ENCODE results near the gene IL17B.

DNA sequence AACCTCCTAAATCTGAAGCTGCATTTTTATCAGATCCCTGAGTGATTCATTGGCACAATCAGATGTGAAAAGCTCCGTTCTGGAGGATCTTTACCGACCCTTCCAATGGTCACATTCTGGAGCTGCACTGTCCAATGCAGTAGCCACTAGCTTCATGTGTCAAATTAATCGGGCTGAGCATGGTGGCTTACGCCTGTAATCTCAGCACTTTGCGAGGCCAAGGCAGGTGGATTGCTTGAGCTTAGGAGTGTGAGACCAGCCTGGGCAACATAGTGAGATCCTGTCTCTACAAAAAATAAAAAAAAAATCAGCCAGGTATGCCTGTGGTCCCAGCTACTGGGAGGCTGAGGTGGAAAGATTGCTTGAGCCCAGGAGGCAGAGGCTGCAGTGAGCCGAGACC lies 3.7 kb downstream of the IL17B start:
- no peak for TF ChIP-seq EZH2 (IDR thresholded peaks at IDR 0.05; ENCODE audit: low read length)
- TF ChIP-seq, protein P1, sequence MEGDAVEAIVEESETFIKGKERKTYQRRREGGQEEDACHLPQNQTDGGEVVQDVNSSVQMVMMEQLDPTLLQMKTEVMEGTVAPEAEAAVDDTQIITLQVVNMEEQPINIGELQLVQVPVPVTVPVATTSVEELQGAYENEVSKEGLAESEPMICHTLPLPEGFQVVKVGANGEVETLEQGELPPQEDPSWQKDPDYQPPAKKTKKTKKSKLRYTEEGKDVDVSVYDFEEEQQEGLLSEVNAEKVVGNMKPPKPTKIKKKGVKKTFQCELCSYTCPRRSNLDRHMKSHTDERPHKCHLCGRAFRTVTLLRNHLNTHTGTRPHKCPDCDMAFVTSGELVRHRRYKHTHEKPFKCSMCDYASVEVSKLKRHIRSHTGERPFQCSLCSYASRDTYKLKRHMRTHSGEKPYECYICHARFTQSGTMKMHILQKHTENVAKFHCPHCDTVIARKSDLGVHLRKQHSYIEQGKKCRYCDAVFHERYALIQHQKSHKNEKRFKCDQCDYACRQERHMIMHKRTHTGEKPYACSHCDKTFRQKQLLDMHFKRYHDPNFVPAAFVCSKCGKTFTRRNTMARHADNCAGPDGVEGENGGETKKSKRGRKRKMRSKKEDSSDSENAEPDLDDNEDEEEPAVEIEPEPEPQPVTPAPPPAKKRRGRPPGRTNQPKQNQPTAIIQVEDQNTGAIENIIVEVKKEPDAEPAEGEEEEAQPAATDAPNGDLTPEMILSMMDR (optimal IDR thresholded peaks at IDR 0.05 in 1 of 3, IDR thresholded peaks at IDR 0.05 in 1 of 3, conservative IDR thresholded peaks at IDR 0.05 in 1 of 3; ENCODE audit: extremely low read depth in 1 of 3, insufficient read depth in 2 of 3, low read length in 3 of 3): no peak

Measured in keratinocyte (primary cell).